ENCODE data around the gene RIC3.

- TF ChIP-seq BHLHE40 (IDR thresholded peaks at IDR 0.05; ENCODE audit: borderline replicate concordance) (no peak), LEF1 (IDR thresholded peaks at IDR 0.05; ENCODE audit: borderline replicate concordance) (no peak), FOXM1 (IDR thresholded peaks at IDR 0.05; ENCODE audit: borderline replicate concordance) (no peak)
Observed at GRCh38 chr11:8138526-8138925, 30.3 kb downstream of the RIC3 start.
